ENCODE measurements around the gene EFCAB6.

Gene EFCAB6

DNA sequence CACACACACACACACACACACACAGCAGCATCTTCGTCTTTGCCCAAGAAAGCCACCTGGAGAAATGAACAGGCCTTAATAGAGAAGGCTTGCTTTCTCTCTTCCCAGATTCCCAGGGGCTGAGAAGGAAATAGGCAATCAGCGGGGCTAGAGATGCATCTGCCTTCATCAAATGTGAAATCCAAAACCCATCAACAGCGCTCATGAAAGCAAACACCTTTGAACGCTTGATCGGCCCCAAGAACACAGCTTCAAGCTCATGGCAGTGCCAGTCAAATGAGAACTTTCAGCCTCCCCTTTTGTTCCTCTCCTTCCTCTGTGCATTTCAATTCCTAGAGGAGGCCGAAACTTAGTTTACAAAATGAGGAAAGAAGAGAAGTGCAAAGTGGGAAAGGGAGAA lies 122.7 kb downstream of the EFCAB6 start:
- ATAC-seq: no peak
- TF ChIP-seq PPARA (CRISPR knock-in tag; IDR thresholded peaks at IDR 0.05; ENCODE audit: borderline replicate concordance): no peak
- TF ChIP-seq GLIS3 (CRISPR knock-in tag; IDR thresholded peaks at IDR 0.05): no peak
- no peak for TF ChIP-seq SNAI2 (CRISPR knock-in tag; IDR thresholded peaks at IDR 0.05)
- no peak for TF ChIP-seq BACH2 (CRISPR knock-in tag; IDR thresholded peaks at IDR 0.05; ENCODE audit: borderline replicate concordance)
- no peak for TF ChIP-seq RARB (CRISPR knock-in tag; IDR thresholded peaks at IDR 0.05)
- TF ChIP-seq PATZ1 (CRISPR knock-in tag; IDR thresholded peaks at IDR 0.05; ENCODE audit: borderline replicate concordance): no peak
- TF ChIP-seq ESRRG (CRISPR knock-in tag; IDR thresholded peaks at IDR 0.05): no peak
- TF ChIP-seq ZC3H10 (CRISPR knock-in tag; IDR thresholded peaks at IDR 0.05): no peak
- TF ChIP-seq, protein P1, sequence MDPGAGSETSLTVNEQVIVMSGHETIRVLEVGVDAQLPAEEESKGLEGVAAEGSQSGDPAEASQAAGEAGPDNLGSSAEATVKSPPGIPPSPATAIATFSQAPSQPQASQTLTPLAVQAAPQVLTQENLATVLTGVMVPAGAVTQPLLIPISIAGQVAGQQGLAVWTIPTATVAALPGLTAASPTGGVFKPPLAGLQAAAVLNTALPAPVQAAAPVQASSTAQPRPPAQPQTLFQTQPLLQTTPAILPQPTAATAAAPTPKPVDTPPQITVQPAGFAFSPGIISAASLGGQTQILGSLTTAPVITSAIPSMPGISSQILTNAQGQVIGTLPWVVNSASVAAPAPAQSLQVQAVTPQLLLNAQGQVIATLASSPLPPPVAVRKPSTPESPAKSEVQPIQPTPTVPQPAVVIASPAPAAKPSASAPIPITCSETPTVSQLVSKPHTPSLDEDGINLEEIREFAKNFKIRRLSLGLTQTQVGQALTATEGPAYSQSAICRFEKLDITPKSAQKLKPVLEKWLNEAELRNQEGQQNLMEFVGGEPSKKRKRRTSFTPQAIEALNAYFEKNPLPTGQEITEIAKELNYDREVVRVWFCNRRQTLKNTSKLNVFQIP (CRISPR knock-in tag; IDR thresholded peaks at IDR 0.05; ENCODE audit: borderline replicate concordance, low read depth): no peak
- TF ChIP-seq ZNF8 (CRISPR knock-in tag; IDR thresholded peaks at IDR 0.05): no peak
- no peak for TF ChIP-seq TSHZ2 (CRISPR knock-in tag; IDR thresholded peaks at IDR 0.05)
- no peak for TF ChIP-seq CREB5 (CRISPR knock-in tag; IDR thresholded peaks at IDR 0.05; ENCODE audit: low read depth)
- TF ChIP-seq ZNF70 (CRISPR knock-in tag; IDR thresholded peaks at IDR 0.05): no peak
- TF ChIP-seq ARNTL (CRISPR knock-in tag; IDR thresholded peaks at IDR 0.05; ENCODE audit: borderline replicate concordance, low read depth): no peak
- no peak for TF ChIP-seq TCF4 (CRISPR knock-in tag; IDR thresholded peaks at IDR 0.05; ENCODE audit: borderline replicate concordance)
- TF ChIP-seq ZFP30 (CRISPR knock-in tag; IDR thresholded peaks at IDR 0.05): no peak
- no peak for TF ChIP-seq OSR1 (CRISPR knock-in tag; IDR thresholded peaks at IDR 0.05)
- no peak for TF ChIP-seq CSDC2 (CRISPR knock-in tag; IDR thresholded peaks at IDR 0.05)
- TF ChIP-seq ZFP3 (CRISPR knock-in tag; IDR thresholded peaks at IDR 0.05): no peak
- no peak for TF ChIP-seq CSRNP3 (CRISPR knock-in tag; IDR thresholded peaks at IDR 0.05)

DNA sequence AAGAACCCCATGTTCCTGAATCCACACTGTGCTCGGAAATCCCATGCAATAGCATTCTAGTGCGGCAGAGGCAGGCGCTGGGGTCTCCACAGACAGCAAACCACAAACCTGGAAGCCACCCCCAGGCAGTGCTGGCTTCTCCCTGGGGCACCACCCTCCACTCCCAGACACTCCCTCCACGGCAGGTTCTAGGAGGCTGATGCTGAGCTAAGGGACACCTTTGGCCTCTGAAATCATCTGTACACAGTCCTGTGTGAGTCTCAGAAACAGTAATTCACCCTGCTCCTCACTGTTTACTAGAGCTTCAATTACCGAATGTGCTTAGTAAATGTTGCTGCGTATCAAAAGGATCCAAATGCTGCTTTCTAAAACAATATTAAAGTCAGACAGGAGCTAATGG lies 129.3 kb downstream of the EFCAB6 start:
- TF ChIP-seq TOX (CRISPR knock-in tag; IDR thresholded peaks at IDR 0.05; ENCODE audit: borderline replicate concordance) (no peak), TCF4 (CRISPR knock-in tag; IDR thresholded peaks at IDR 0.05; ENCODE audit: borderline replicate concordance) (no peak), ISL1 (CRISPR knock-in tag; IDR thresholded peaks at IDR 0.05) (no peak), ZNF70 (CRISPR knock-in tag; IDR thresholded peaks at IDR 0.05) (no peak), CREB5 (CRISPR knock-in tag; IDR thresholded peaks at IDR 0.05; ENCODE audit: low read depth) (no peak), PPARA (CRISPR knock-in tag; IDR thresholded peaks at IDR 0.05; ENCODE audit: borderline replicate concordance) (no peak), PATZ1 (CRISPR knock-in tag; IDR thresholded peaks at IDR 0.05; ENCODE audit: borderline replicate concordance) (no peak), ESRRG (CRISPR knock-in tag; IDR thresholded peaks at IDR 0.05) (no peak), BACH2 (CRISPR knock-in tag; IDR thresholded peaks at IDR 0.05; ENCODE audit: borderline replicate concordance) (no peak), ZC3H10 (CRISPR knock-in tag; IDR thresholded peaks at IDR 0.05) (no peak), OSR1 (CRISPR knock-in tag; IDR thresholded peaks at IDR 0.05) (no peak), TSHZ2 (CRISPR knock-in tag; IDR thresholded peaks at IDR 0.05) (no peak), ZNF8 (CRISPR knock-in tag; IDR thresholded peaks at IDR 0.05) (no peak)
- no peak for ATAC-seq

Data from SK-N-SH treated with all-trans-retinoic acid at 6 μM for 48 hours (cell line).